GM12873 (cell line): ENCODE data around the gene RPL23.
A peak's percentile ranks its signal among the peaks of the same experiment; 100 is the strongest.

Experiments
- CTCF ChIP-seq: IDR thresholded peaks from 2 replicates; pipeline ENCODE4 v1.5.1; 2012; ENCODE audit warnings: low read depth, mild to moderate bottlenecking, moderate library complexity, low read length, control low read depth; ENCODE audit not compliant: insufficient read depth; ENCODE audit errors: missing control alignments

The RPL23 gene

GRCh38 chr17:38798614-38799500, 54.7 kb downstream of the RPL23 start:
- peak; percentile 30 for TF ChIP-seq CTCF
